HepG2 (cell line): Measurements from ENCODE around the gene ADPRM. TPM values are rescaled to one million over a fixed set of nuclear protein-coding genes. Genes with fewer than 3 reads are reported as not detected.

Source experiments
- CEBPG ChIP-seq: IDR thresholded peaks from 2 replicates; pipeline ENCODE4 v1.6.1; 2016
- HNRNPLL ChIP-seq: fragments of 200-400 bp; formaldehyde crosslinking; IDR thresholded peaks from 2 replicates; pipeline ENCODE4 v1.6.1; 2017; ENCODE audit warnings: mild to moderate bottlenecking, low read depth, low read length; ENCODE audit not compliant: poor library complexity, severe bottlenecking
- REST ChIP-seq, 2 experiments: IDR thresholded peaks; 2 replicates each; pipeline ENCODE4 v1.6.1; 2011 to 2012; ENCODE audit warnings: low read length in 2 of 2, borderline replicate concordance in 1 of 2, low read depth in 1 of 2, mild to moderate bottlenecking in 1 of 2, moderate library complexity in 1 of 2
- TEF ChIP-seq: sonication (generic); formaldehyde crosslinking; IDR thresholded peaks from 2 replicates; pipeline ENCODE4 v1.5.0; 2020; ENCODE audit warnings: missing genetic modification reagents
- ZNF431 ChIP-seq: sonication (generic); formaldehyde crosslinking; IDR thresholded peaks from 2 replicates; pipeline ENCODE4 v1.9.0; 2022; ENCODE audit warnings: missing genetic modification reagents, low read depth, mild to moderate bottlenecking, borderline replicate concordance
- polyA plus RNA-seq, 8 experiments: library from polyadenylated mRNA; depleted of rRNA in 3 of 8; stranded (reverse) in 7 of 8; unstranded in 1 of 8; fragments of >200 nt; fragmentation: Illumina TruSeq in 4 of 8; extraction: Trizol in 4 of 8; gene quantifications; 2 replicates each; pipeline versions ENCODE4 v1.2.1 to v1.2.3, GENCODE V29; 2011 to 2016; ENCODE audit warnings: low read depth in 4 of 8, missing spikeins in 1 of 8, mixed read lengths in 1 of 8; ENCODE audit not compliant: insufficient read depth in 1 of 8
- total RNA-seq, 5 experiments: library from RNA; depleted of rRNA; stranded (reverse); fragments of >200 nt; fragmentation: Illumina TruSeq; extraction: Trizol; gene quantifications; 2 replicates each; pipeline ENCODE4 v1.2.3, GENCODE V29; 2016; ENCODE audit warnings: low read depth in 1 of 5
- TF ChIP-seq, protein P1 (sequence below): sonication (generic); formaldehyde crosslinking; IDR thresholded peaks from 2 replicates; pipeline ENCODE4 v1.5.0; 2020; ENCODE audit warnings: missing genetic modification reagents
- TF ChIP-seq, protein P2 (sequence below): sonication (generic); formaldehyde crosslinking; IDR thresholded peaks from 2 replicates; pipeline ENCODE4 v1.5.0; 2020; ENCODE audit warnings: mild to moderate bottlenecking, missing genetic modification reagents, borderline replicate concordance
- TF ChIP-seq, protein P3 (sequence below): sonication (generic); formaldehyde crosslinking; IDR thresholded peaks from 2 replicates; pipeline ENCODE4 v1.4.0; 2020; ENCODE audit warnings: low read depth, missing genetic modification reagents
- TF ChIP-seq, protein P4 (sequence below), 2 experiments: sonication (generic) in 1 of 2; formaldehyde crosslinking in 1 of 2; IDR thresholded peaks; 2 replicates each; pipeline versions ENCODE4 v1.4.0 to v1.6.1; 2018 to 2020; ENCODE audit warnings: missing genetic modification reagents in 2 of 2, borderline replicate concordance in 1 of 2, low read depth in 1 of 2, mild to moderate bottlenecking in 1 of 2, missing biosample characterization in 1 of 2

The ADPRM gene
- total and polyA plus RNA-seq, 2 of the 13 experiments (the other 11 are each of a cell fraction or from before 2014, with no cell fraction given): 5.6 to 10.8 TPM

DNA sequence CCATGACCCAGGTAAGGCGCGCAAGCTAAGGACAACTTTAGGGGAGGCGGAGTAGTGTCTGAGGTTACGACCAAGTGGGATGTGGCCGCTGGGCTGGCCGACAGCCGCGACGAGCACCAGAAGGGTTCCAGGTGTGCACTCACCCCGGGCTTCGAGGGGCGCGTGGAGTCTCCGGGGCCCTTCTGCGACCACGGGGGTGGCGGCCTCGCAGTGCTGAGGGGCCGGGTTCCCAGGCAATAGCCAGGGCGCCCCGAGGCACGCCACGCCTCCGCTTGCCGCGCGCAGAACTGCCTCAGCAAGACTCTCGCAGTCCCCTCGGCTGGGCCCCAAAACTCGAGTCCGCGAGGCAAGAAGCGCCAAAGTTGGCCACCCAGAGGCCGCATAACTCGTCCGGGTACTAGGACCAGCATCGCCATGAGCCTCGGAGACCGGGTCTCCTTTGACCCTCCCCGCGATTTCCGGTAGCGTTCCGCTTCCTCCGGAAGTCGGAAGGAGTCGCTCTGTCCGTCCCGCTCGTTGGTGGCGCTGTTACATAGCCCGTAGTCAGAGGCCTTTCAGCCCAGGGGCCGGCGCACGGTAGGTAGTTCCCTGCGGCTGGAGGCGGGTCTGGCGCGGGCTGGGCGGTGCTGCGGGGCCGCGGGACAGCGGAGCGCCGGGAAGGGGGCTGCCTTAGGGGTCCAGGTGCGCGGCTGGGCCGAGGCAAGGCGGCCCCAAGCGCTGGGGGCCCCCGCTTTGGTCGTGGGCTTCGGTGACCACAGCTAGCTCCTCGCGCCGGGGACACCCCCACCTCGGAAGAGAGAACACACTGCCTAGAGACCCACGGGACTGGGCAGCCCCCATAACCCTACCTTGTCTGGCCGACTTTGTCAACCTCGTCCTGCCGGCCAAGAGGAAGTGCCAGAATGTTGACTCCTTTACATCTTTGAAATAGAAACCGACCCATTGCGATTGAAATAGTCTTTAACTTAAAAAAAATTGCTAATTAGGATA lies at the start of gene ADPRM, which contains the start of gene SCO1 (continued):
- TF ChIP-seq REST (IDR thresholded peaks at IDR 0.05; ENCODE audit: borderline replicate concordance in 1 of 2, low read depth in 1 of 2, low read length in 2 of 2) (peak in 1 of 2 experiments; percentile 46; a peak in 1 of 4 replicates), HNRNPLL (peak; percentile 94), TEF (peak; percentile 63; the same call in 1 of the 2 replicates), ZNF431 (CRISPR knock-in tag) (peak; percentile 88), CEBPG (CRISPR knock-in tag) (peak; percentile 42)
- TF ChIP-seq, protein P1, sequence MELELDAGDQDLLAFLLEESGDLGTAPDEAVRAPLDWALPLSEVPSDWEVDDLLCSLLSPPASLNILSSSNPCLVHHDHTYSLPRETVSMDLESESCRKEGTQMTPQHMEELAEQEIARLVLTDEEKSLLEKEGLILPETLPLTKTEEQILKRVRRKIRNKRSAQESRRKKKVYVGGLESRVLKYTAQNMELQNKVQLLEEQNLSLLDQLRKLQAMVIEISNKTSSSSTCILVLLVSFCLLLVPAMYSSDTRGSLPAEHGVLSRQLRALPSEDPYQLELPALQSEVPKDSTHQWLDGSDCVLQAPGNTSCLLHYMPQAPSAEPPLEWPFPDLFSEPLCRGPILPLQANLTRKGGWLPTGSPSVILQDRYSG (CRISPR knock-in tag): peak; percentile 76
- TF ChIP-seq, protein P2, sequence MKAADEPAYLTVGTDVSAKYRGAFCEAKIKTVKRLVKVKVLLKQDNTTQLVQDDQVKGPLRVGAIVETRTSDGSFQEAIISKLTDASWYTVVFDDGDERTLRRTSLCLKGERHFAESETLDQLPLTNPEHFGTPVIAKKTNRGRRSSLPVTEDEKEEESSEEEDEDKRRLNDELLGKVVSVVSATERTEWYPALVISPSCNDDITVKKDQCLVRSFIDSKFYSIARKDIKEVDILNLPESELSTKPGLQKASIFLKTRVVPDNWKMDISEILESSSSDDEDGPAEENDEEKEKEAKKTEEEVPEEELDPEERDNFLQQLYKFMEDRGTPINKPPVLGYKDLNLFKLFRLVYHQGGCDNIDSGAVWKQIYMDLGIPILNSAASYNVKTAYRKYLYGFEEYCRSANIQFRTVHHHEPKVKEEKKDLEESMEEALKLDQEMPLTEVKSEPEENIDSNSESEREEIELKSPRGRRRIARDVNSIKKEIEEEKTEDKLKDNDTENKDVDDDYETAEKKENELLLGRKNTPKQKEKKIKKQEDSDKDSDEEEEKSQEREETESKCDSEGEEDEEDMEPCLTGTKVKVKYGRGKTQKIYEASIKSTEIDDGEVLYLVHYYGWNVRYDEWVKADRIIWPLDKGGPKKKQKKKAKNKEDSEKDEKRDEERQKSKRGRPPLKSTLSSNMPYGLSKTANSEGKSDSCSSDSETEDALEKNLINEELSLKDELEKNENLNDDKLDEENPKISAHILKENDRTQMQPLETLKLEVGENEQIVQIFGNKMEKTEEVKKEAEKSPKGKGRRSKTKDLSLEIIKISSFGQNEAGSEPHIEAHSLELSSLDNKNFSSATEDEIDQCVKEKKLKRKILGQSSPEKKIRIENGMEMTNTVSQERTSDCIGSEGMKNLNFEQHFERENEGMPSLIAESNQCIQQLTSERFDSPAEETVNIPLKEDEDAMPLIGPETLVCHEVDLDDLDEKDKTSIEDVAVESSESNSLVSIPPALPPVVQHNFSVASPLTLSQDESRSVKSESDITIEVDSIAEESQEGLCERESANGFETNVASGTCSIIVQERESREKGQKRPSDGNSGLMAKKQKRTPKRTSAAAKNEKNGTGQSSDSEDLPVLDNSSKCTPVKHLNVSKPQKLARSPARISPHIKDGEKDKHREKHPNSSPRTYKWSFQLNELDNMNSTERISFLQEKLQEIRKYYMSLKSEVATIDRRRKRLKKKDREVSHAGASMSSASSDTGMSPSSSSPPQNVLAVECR: peak; percentile 94
- TF ChIP-seq, protein P3, sequence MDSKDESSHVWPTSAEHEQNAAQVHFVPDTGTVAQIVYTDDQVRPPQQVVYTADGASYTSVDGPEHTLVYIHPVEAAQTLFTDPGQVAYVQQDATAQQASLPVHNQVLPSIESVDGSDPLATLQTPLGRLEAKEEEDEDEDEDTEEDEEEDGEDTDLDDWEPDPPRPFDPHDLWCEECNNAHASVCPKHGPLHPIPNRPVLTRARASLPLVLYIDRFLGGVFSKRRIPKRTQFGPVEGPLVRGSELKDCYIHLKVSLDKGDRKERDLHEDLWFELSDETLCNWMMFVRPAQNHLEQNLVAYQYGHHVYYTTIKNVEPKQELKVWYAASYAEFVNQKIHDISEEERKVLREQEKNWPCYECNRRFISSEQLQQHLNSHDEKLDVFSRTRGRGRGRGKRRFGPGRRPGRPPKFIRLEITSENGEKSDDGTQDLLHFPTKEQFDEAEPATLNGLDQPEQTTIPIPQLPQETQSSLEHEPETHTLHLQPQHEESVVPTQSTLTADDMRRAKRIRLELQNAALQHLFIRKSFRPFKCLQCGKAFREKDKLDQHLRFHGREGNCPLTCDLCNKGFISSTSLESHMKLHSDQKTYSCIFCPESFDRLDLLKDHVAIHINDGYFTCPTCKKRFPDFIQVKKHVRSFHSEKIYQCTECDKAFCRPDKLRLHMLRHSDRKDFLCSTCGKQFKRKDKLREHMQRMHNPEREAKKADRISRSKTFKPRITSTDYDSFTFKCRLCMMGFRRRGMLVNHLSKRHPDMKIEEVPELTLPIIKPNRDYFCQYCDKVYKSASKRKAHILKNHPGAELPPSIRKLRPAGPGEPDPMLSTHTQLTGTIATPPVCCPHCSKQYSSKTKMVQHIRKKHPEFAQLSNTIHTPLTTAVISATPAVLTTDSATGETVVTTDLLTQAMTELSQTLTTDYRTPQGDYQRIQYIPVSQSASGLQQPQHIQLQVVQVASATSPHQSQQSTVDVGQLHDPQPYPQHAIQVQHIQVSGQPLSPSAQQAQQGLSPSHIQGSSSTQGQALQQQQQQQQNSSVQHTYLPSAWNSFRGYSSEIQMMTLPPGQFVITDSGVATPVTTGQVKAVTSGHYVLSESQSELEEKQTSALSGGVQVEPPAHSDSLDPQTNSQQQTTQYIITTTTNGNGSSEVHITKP (CRISPR knock-in tag): 0 out of 2 replicates have a peak, but pooled peaks have one; percentile 50
- TF ChIP-seq, protein P4, sequence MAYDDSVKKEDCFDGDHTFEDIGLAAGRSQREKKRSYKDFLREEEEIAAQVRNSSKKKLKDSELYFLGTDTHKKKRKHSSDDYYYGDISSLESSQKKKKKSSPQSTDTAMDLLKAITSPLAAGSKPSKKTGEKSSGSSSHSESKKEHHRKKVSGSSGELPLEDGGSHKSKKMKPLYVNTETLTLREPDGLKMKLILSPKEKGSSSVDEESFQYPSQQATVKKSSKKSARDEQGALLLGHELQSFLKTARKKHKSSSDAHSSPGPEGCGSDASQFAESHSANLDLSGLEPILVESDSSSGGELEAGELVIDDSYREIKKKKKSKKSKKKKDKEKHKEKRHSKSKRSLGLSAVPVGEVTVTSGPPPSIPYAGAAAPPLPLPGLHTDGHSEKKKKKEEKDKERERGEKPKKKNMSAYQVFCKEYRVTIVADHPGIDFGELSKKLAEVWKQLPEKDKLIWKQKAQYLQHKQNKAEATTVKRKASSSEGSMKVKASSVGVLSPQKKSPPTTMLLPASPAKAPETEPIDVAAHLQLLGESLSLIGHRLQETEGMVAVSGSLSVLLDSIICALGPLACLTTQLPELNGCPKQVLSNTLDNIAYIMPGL (CRISPR knock-in tag; IDR thresholded peaks at IDR 0.05; ENCODE audit: borderline replicate concordance in 1 of 2, low read depth in 1 of 2): peak; percentile 89 to 97
